Activated naive CD8-positive, alpha-beta T cell treated with anti-CD3 and anti-CD28 coated beads for 36 hours (primary cell): ENCODE measurements around the gene NELFCD. TPM values are rescaled to one million over a fixed set of nuclear protein-coding genes. Genes with fewer than 3 reads are reported as not detected.

Source experiments
- DNase-seq: peaks from one replicate; pipeline ENCODE4 v3.0.0; 2021
- H3K27ac Mint-ChIP-seq: one replicate; pipeline ENCODE4 v1.8.0; 2022; ENCODE audit warnings: mild to moderate bottlenecking, moderate library complexity, mixed read lengths
- H3K27me3 Mint-ChIP-seq: one replicate; pipeline ENCODE4 v1.8.0; 2022; ENCODE audit warnings: mild to moderate bottlenecking, mixed read lengths
- H3K36me3 Mint-ChIP-seq: one replicate; pipeline ENCODE4 v1.8.0; 2021; ENCODE audit warnings: mild to moderate bottlenecking, mixed read lengths
- H3K4me1 Mint-ChIP-seq: one replicate; pipeline ENCODE4 v1.8.0; 2021; ENCODE audit warnings: mixed read lengths
- H3K4me3 Mint-ChIP-seq: one replicate; pipeline ENCODE4 v1.8.0; 2022; ENCODE audit warnings: mild to moderate bottlenecking, moderate library complexity, mixed read lengths
- H3K9me3 Mint-ChIP-seq: one replicate; pipeline ENCODE4 v1.8.0; 2022; ENCODE audit warnings: mixed read lengths
- total RNA-seq, 2 experiments: library from RNA; stranded (reverse); gene quantifications; one replicate each; pipeline ENCODE4 v1.2.3, GENCODE V29; 2021

NELFCD gene
- total RNA-seq, 2 experiments from 2014 or later: 84.1 to 91.2 TPM

- Mint-ChIP-seq H3K9me3 (no peaks in the 10 kb centered on the region), H3K36me3 (peaks cover 26% of the 10 kb centered on the region)
Measured at GRCh38 chr20:59043698-59044097, 62.6 kb downstream of the NELFCD start.

GRCh38 chr20:59044295-59044694 is 63.2 kb downstream of the NELFCD start:
- Mint-ChIP-seq H3K4me1 (peaks cover 43% of the 10 kb centered on the region), H3K27ac (no peak overlapping the region), H3K36me3 (peaks cover 23% of the 10 kb centered on the region), H3K27me3 (no peaks in the 10 kb centered on the region), H3K9me3 (no peaks in the 10 kb centered on the region), H3K4me3 (no peak overlapping the region)
- no peak for DNase-seq

More at GRCh38 chr20:59043698-59044097, 62.6 kb downstream of the NELFCD start:
- peak overlapping the region; percentile 82 for H3K27ac Mint-ChIP-seq
- peak; percentile 15 for DNase-seq
- H3K27me3 Mint-ChIP-seq: no peaks in the 10 kb centered on the region
- peak overlapping the region; percentile 69 for H3K4me3 Mint-ChIP-seq
- peaks cover 48% of the 10 kb centered on the region for H3K4me1 Mint-ChIP-seq

Other genes starting within 250 kb of the NELFCD start
- 1 to 10 TPM; 1.0 to 1.3 TPM for gene GNAS-AS1, start 130.4 kb upstream of the NELFCD start, total RNA-seq
- gene GNAS, start 128.5 kb upstream of the NELFCD start, total RNA-seq: 100 to 1,000 TPM; 779 to 785 TPM
- gene CTSZ, start 26.0 kb downstream of the NELFCD start, total RNA-seq: 10 to 100 TPM; 24.6 to 25.4 TPM
- gene TUBB1, start 38.2 kb downstream of the NELFCD start, total RNA-seq: not detected
- 10 to 100 TPM; 83.0 to 84.4 TPM for gene ATP5F1E, start 51.1 kb downstream of the NELFCD start, total RNA-seq
- gene PRELID3B, start 61.5 kb downstream of the NELFCD start, total RNA-seq: 100 to 1,000 TPM; 131 to 143 TPM
- 1 to 10 TPM; 6.5 to 6.9 TPM for gene ZNF831, start 182.6 kb downstream of the NELFCD start, total RNA-seq